ENCODE data around the gene RAB24.
A peak's percentile ranks its signal among the peaks of the same experiment; 100 is the strongest.

RAB24 gene

DNA sequence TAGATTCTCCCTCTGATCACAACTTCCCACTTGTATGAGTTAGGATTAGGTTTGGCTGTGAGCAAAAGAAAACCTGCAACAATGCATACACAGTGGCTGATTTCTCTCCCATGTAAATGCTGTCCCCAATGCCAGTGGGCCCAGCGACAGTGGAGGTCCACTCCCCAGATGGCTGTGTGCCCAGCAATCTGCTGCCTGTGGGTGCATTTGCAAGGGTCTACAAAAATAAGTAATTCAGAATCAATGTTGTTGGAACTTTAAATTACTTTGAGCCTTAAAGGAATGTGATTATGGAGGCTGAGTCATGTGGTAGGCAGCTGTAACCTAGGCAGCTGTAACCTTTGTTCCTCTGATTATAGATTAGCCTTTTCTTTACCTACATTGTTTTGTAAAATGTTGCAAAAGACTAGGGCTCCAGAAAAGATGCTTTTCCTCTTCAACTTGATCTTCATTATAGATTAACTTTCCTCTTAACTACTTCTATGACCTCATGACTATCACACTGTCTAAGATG lies 22.4 kb upstream of the RAB24 start:
- TF ChIP-seq CTCF (IDR thresholded peaks at IDR 0.05; ENCODE audit: borderline replicate concordance, insufficient read depth, low read depth, low read length): no peak

DNA sequence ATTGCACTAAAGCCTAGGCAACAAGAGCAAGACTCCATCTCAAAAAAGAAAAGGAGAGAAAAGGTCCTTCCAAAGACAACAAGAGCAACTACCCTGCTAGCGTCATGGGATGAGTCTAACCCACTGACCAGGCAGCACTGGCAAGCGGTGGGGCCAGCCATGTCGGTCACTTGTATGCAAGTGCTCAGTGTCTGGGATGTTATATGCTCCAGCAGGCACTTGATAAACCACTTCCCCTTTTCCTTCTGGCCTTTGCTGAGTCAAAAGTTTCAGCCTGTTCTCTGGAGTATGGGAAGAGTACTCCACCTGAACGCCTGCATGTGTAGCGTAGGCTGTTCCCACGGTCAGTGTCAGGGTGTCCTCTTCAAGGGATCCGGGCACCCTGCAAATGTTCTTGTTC lies 17.4 kb upstream of the RAB24 start:
- H3K4me3 ChIP-seq (ENCODE audit: low read depth, low read length): no peak overlapping the region
- TF ChIP-seq CTCF (IDR thresholded peaks at IDR 0.05; ENCODE audit: borderline replicate concordance, insufficient read depth, low read depth, low read length): no peak

More for the DNA sequence above, 22.4 kb upstream of the RAB24 start:
- no peak overlapping the region for H3K4me3 ChIP-seq (ENCODE audit: low read depth, low read length)

- H3K4me3 ChIP-seq (ENCODE audit: low read depth, low read length): no peak overlapping the region
- no peak for TF ChIP-seq CTCF (IDR thresholded peaks at IDR 0.05; ENCODE audit: borderline replicate concordance, insufficient read depth, low read depth, low read length)
Observed at GRCh38 chr5:177319913-177320588, 16.5 kb upstream of the RAB24 start.

- TF ChIP-seq CTCF (IDR thresholded peaks at IDR 0.05; ENCODE audit: borderline replicate concordance, insufficient read depth, low read depth, low read length): peak; percentile 83
- no peak overlapping the region for H3K4me3 ChIP-seq (ENCODE audit: low read depth, low read length)
Observed at GRCh38 chr5:177317959-177318377, 14.4 kb upstream of the RAB24 start.

GRCh38 chr5:177316005-177316404 lies 12.5 kb upstream of the RAB24 start:
- H3K4me3 ChIP-seq (ENCODE audit: low read depth, low read length): no peak overlapping the region
- TF ChIP-seq CTCF (IDR thresholded peaks at IDR 0.05; ENCODE audit: borderline replicate concordance, insufficient read depth, low read depth, low read length): no peak

DNA sequence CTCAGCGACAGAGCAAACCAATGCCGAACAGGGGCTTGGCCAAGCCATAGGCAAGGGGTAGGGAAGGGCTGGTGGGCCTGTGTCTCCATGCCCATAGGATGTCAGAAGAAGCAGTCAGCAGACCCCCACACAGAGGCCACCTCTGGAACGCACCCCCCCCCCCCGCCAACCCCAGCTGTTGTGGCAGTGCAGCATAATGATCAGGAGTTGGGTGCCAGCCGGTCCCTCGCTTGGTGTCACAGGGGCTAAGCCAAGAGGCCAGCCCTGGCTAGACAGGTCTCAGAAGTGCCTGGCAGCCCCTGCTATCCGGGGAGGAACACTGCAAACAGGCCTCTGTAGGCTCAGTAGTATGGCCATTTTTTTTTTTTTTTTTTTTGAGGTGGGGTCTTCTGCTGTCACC lies 11.9 kb upstream of the RAB24 start:
- H3K4me3 ChIP-seq (ENCODE audit: low read depth, low read length): no peak overlapping the region
- no peak for TF ChIP-seq CTCF (IDR thresholded peaks at IDR 0.05; ENCODE audit: borderline replicate concordance, insufficient read depth, low read depth, low read length)

All from GM12875 (cell line).